Vagina (tissue), 2 donors: ENCODE data around the gene RPL32.

Source experiments
- CTCF ChIP-seq, 3 experiments: fragments of 450-650 bp in 2 of 3; fragments of 200-600 bp in 1 of 3; sonication (generic) in 1 of 3; IDR thresholded peaks; one replicate each; pipeline ENCODE4 v1.5.1; 2017 to 2019; ENCODE audit warnings: antibody characterized with exemption in 3 of 3, mild to moderate bottlenecking in 2 of 3, moderate library complexity in 2 of 3
- POLR2A ChIP-seq, 2 donors: fragments of 450-650 bp; IDR thresholded peaks; one replicate each; pipeline ENCODE4 v1.6.1; 2017; ENCODE audit warnings: antibody characterized with exemption in 2 of 2, mild to moderate bottlenecking in 2 of 2, moderate library complexity in 2 of 2

GRCh38 chr3:12831301-12831866 lies 10.0 kb downstream of the RPL32 start:
- no peak for TF ChIP-seq POLR2A (IDR thresholded peaks at IDR 0.05)
- TF ChIP-seq CTCF (IDR thresholded peaks at IDR 0.05), result no peak
